ENCODE data around the gene CCL3. TPM values are rescaled to one million over a fixed set of nuclear protein-coding genes. Genes with fewer than 3 reads are reported as not detected.

The CCL3 gene
- total and polyA plus RNA-seq, 7 donors = 0.06 to 3.6 (median 0.27) TPM; not detected in 1

GRCh38 chr17:36048066-36048465, 41.9 kb downstream of the CCL3 start:
- H3K9me3 ChIP-seq = peaks cover 9% of the 10 kb centered on the region
- 82 to 84% (median 83%) methylated on average over 2 of the region's 2 CpGs for WGBS, 3 donors
- no peak overlapping the region for H3K4me3 ChIP-seq
- intact Hi-C loops (cut with DNase I) = no loop called here
- no peaks in the 10 kb centered on the region for H3K36me3 ChIP-seq (ENCODE audit: insufficient read depth in 1 of 2, low read depth in 1 of 2)
- DNase-seq (no peak), ATAC-seq (no peak)
- H3K27me3 ChIP-seq (ENCODE audit: insufficient read depth in 3 of 3, low read length in 2 of 3) = no peaks in the 10 kb centered on the region
- H3K4me1 ChIP-seq = no peaks in the 10 kb centered on the region
- no peak for TF ChIP-seq CTCF (IDR thresholded peaks at IDR 0.05)
- H3K27ac ChIP-seq = no peak overlapping the region

Other genes starting within 250 kb of the CCL3 start
- gene HEATR9, start 221.3 kb downstream of the CCL3 start, total RNA-seq = not detected
- not detected for gene HEATR9, start 221.3 kb downstream of the CCL3 start, polyA plus RNA-seq
- 1 to 10 TPM in 3 of 4 donors, under 1 TPM in 1; 0.77 to 2.6 (median 1.6) TPM for gene CCL5, start 209.8 kb downstream of the CCL3 start, total RNA-seq
- gene CCL5, start 209.8 kb downstream of the CCL3 start, polyA plus RNA-seq = under 1 TPM; 0.38 to 0.42 (median 0.39) TPM
- gene RDM1, start 159.4 kb downstream of the CCL3 start, total RNA-seq = not detected
- gene RDM1, start 159.4 kb downstream of the CCL3 start, polyA plus RNA-seq = not detected
- not detected for gene LYZL6, start 146.4 kb downstream of the CCL3 start, total RNA-seq
- not detected for gene LYZL6, start 146.4 kb downstream of the CCL3 start, polyA plus RNA-seq
- not detected for gene CCL16, start 108.6 kb downstream of the CCL3 start, total RNA-seq
- gene CCL16, start 108.6 kb downstream of the CCL3 start, polyA plus RNA-seq = under 1 TPM in 1 of 3 donors, not detected in 2; 0.04 TPM
- 10 to 100 TPM in 2 of 4 donors, 1 to 10 TPM in 2; 4.2 to 13.1 (median 9.6) TPM for gene CCL14, start 103.4 kb downstream of the CCL3 start, total RNA-seq
- gene CCL14, start 103.4 kb downstream of the CCL3 start, polyA plus RNA-seq = 10 to 100 TPM; 10.8 to 42.2 (median 19.9) TPM
- not detected for gene CCL15, start 88.6 kb downstream of the CCL3 start, total RNA-seq
- gene CCL15, start 88.6 kb downstream of the CCL3 start, polyA plus RNA-seq = not detected
- gene CCL23, start 72.2 kb downstream of the CCL3 start, total RNA-seq = not detected
- under 1 TPM; 0.18 to 0.47 (median 0.38) TPM for gene CCL23, start 72.2 kb downstream of the CCL3 start, polyA plus RNA-seq
- 10 to 100 TPM in 1 of 4 donors, under 1 TPM in 2, not detected in 1; 0.59 to 11.9 (median 0.77) TPM for gene CCL18, start 25.9 kb downstream of the CCL3 start, total RNA-seq
- under 1 TPM in 2 of 3 donors, not detected in 1; 0.04 to 0.35 TPM for gene CCL18, start 25.9 kb downstream of the CCL3 start, polyA plus RNA-seq
- gene CCL4, start 13.7 kb upstream of the CCL3 start, total RNA-seq = 1 to 10 TPM in 1 of 4 donors, under 1 TPM in 3; 0.41 to 2.2 (median 0.56) TPM
- under 1 TPM; 0.13 to 0.40 (median 0.20) TPM for gene CCL4, start 13.7 kb upstream of the CCL3 start, polyA plus RNA-seq
- gene TBC1D3B, start 86.5 kb upstream of the CCL3 start, total RNA-seq = 1 to 10 TPM; 1.3 to 5.6 (median 3.7) TPM
- gene TBC1D3B, start 86.5 kb upstream of the CCL3 start, polyA plus RNA-seq = 1 to 10 TPM; 1.3 to 2.0 (median 1.5) TPM
- under 1 TPM in 1 of 4 donors, not detected in 3; 0.76 TPM for gene CCL3L1, start 106.6 kb upstream of the CCL3 start, total RNA-seq
- not detected for gene CCL3L1, start 106.6 kb upstream of the CCL3 start, polyA plus RNA-seq
- not detected for gene CCL4L2, start 120.9 kb upstream of the CCL3 start, total RNA-seq
- not detected for gene CCL4L2, start 120.9 kb upstream of the CCL3 start, polyA plus RNA-seq
- under 1 TPM in 2 of 4 donors, not detected in 2; 0.49 to 0.78 TPM for gene TBC1D3I, start 174.4 kb upstream of the CCL3 start, total RNA-seq
- gene TBC1D3I, start 174.4 kb upstream of the CCL3 start, polyA plus RNA-seq = under 1 TPM in 2 of 3 donors, not detected in 1; 0.23 to 0.55 TPM
- gene TBC1D3G, start 233.7 kb upstream of the CCL3 start, total RNA-seq = not detected
- 1 to 10 TPM in 1 of 3 donors, not detected in 2; 2.8 TPM for gene TBC1D3G, start 233.7 kb upstream of the CCL3 start, polyA plus RNA-seq